ENCODE data around the gene TAS1R3.

- no peak for TF ChIP-seq POLR2A (IDR thresholded peaks at IDR 0.05; ENCODE audit: borderline replicate concordance, extremely low read depth, insufficient read depth, insufficient read length)
- TF ChIP-seq RAD21 (IDR thresholded peaks at IDR 0.05; ENCODE audit: low read depth): no peak
- TF ChIP-seq SIN3A (IDR thresholded peaks at IDR 0.05; ENCODE audit: low read depth): no peak
- TF ChIP-seq EZH2 (IDR thresholded peaks at IDR 0.05): no peak
- no peak for TF ChIP-seq CTCF (IDR thresholded peaks at IDR 0.05 in 2 of 3, conservative IDR thresholded peaks at IDR 0.05 in 1 of 3; ENCODE audit: borderline replicate concordance in 1 of 3, insufficient read depth in 1 of 3, low read depth in 2 of 3, low read length in 2 of 3)
- TF ChIP-seq TCF7L2 (IDR thresholded peaks at IDR 0.05; ENCODE audit: borderline replicate concordance, extremely low read depth, insufficient read depth, insufficient read length): no peak
- TF ChIP-seq POLR2AphosphoS5 (IDR thresholded peaks at IDR 0.05; ENCODE audit: low read depth, low read length): no peak
- TF ChIP-seq ZNF274 (IDR thresholded peaks at IDR 0.05; ENCODE audit: low read depth, low read length): no peak
Measured at GRCh38 chr1:1370771-1371300, 39.8 kb downstream of the TAS1R3 start.

All from HCT116 (cell line).